ENCODE measurements around the gene CHCHD6.

DNA sequence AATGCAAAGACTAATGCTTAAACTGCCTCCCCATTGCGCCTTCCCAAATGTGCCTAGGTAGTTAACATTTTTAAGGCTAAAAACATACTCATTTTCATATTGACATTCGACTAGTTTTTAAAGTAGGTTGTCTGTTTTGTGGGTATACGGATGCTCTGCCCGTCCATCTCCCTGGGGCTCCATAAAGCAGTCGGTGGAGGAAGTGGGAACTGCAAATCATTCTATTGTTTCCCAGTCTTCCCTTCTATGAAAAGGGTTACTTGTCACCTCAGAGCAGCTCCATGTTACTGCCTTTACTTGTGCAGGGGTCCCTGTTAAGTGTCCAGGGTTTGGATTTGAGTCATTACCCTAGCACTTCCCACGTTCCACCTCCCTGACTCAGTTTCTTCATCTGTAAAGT is 10.9 kb downstream of the CHCHD6 start:
- TF ChIP-seq CTCF (IDR thresholded peaks at IDR 0.05) = no peak
- no peak for TF ChIP-seq POLR2A (IDR thresholded peaks at IDR 0.05)

All from right lobe of liver (tissue), 4 donors.